ENCODE measurements around the gene TRIM66.

- TF ChIP-seq EZH2phosphoT487 (IDR thresholded peaks at IDR 0.05; ENCODE audit: insufficient read depth, low read depth) = no peak
- TF ChIP-seq EZH2 (IDR thresholded peaks at IDR 0.05; ENCODE audit: insufficient read depth, poor library complexity, severe bottlenecking) = no peak
Observed at GRCh38 chr11:8712506-8712905, 30.0 kb upstream of the TRIM66 start.
